ENCODE measurements around the gene SLC26A1.
A peak's percentile ranks its signal among the peaks of the same experiment; 100 is the strongest.

SLC26A1 gene

DNA sequence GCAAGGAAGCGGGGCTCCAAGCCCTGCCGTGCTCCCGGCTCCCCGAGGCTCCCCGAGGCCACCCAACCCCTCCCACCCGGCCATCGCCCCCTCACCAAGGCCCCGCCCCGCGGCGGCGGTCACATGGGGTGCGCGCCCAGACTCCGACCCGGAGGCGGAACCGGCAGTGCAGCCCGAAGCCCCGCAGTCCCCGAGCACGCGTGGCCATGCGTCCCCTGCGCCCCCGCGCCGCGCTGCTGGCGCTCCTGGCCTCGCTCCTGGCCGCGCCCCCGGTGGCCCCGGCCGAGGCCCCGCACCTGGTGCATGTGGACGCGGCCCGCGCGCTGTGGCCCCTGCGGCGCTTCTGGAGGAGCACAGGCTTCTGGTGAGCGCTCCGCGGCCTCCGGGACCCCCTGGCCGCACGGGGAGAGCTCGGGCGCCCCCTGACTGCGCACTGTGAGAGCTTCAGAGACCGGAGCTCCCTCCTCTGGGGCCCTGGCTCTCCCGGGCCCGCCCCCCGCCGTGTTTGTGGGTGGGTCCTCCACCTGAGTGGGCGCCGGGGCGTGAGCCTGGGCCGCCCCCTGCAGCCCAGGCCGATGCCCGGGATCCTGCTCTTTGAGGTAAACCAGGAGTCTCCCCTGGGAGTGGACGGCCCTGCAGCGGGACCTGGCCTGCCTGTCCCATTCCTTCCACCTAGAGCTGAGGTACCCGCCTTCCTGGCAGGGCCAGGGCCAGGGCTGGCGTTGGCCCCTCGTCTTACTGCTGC lies 6.2 kb downstream of the SLC26A1 start, which contains the start of gene IDUA:
Gene IDUA, plus strand, starts transcription at position 166 of the 745 bp plus-strand sequence. Its CDS starts 41 bp downstream, at position 207.
- TF ChIP-seq, protein P1, sequence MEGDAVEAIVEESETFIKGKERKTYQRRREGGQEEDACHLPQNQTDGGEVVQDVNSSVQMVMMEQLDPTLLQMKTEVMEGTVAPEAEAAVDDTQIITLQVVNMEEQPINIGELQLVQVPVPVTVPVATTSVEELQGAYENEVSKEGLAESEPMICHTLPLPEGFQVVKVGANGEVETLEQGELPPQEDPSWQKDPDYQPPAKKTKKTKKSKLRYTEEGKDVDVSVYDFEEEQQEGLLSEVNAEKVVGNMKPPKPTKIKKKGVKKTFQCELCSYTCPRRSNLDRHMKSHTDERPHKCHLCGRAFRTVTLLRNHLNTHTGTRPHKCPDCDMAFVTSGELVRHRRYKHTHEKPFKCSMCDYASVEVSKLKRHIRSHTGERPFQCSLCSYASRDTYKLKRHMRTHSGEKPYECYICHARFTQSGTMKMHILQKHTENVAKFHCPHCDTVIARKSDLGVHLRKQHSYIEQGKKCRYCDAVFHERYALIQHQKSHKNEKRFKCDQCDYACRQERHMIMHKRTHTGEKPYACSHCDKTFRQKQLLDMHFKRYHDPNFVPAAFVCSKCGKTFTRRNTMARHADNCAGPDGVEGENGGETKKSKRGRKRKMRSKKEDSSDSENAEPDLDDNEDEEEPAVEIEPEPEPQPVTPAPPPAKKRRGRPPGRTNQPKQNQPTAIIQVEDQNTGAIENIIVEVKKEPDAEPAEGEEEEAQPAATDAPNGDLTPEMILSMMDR (conservative IDR thresholded peaks at IDR 0.05; ENCODE audit: low read depth, low read length), result peak; percentile 60

DNA sequence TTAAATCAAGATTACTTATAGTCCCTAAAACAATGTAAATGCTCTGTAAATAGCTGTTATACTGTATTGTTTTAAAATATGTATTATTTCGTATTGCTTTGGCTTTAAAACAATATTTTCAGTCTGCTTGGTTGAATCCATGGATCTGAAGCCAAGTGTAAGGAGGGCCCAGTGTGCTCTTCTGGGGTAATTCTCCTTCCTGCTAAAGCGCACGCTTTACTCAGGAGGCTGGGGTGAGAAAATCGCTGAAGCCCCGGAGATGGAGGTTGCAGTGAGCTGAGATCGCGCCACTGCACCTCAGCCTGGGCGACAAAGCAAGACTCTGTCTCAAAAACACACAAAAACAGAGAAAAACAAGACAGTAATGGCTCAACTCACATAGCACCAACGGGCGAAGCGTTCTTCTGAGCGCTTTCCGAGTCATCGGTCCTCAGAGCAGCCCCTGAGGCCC lies 6.8 kb downstream of the SLC26A1 start:
- peak overlapping the region; percentile 70 for H3K4me3 ChIP-seq (ENCODE audit: low read depth, low read length)
- DNase-seq (ENCODE audit: low read depth), result no peak
- TF ChIP-seq, protein P1 (conservative IDR thresholded peaks at IDR 0.05; ENCODE audit: low read depth, low read length), result no peak

More for the DNA sequence above, 6.2 kb downstream of the SLC26A1 start, which contains the start of gene IDUA:
- DNase-seq (ENCODE audit: low read depth), result peak; percentile 67
- H3K4me3 ChIP-seq (ENCODE audit: low read depth, low read length), result peak within 1 kb of the TSS; percentile 70

DNA sequence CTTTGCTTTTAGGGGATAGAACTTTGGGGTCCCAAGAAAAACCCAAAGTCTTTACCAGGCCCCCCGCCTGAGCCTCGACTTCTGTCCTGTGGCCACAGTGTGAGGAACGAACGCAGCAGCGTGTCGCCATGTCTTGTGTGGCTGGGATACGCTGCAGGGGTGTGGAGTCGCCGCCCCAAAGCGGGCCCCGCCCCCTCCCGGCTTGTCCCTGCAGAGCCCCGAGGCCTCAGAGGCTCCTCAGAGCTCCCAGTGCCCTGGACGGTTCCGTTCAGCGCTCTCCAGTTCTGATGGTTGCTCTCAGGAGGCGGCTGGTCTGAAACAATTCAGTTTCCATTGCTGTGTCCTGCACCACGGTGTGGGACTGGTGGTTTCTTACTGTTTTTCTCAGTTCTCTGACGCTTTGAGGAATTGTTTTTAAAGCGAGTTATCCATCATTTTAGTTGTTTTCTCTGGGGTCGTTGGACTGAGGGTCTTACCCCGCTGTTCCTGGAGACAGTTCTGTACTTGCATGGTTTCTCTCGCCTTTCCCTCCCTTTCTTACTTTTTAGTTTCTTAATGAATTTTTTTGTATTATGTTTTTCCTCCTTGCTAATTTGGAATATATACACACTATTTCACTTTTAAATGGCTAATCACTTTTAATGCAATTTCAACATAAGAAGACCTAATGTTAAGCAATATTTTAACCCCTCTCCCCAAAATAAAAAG lies 7.9 kb downstream of the SLC26A1 start:
- DNase-seq (ENCODE audit: low read depth), result peak; percentile 29

DNA sequence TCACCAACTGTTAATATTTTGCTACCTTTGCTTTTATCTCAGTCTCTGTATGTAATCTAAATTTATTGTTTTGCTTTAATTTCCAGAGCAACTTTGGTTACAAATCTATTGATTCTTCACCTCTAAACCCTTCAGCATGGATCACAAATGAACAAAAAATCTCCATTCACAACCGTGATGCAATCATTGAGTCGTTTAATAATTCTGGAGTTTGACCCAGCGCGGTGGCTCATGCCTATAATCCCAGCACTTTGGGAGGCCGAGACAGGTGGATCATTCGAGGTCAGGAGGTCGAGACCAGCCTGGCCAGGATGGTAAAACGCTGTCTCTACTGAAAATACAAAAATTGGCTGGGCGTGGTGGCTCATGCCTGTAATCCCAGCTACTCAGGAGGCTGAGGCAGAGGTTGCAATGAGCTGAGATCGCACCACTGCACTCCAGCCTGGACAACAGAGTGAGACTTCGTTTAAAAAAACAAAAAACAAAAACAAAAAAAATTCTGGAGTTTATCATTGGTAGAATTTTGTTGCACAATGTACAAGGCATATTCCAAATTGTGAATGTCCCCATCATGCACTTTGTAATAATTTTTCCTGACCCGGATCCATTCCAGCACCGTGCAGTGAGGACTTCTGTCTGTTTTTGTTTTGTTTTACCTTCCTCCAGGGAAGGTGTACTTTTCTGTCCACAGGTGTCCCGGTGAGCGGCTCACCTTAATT lies 8.7 kb downstream of the SLC26A1 start:
- no peak for DNase-seq (ENCODE audit: low read depth)
- TF ChIP-seq, protein P1 (conservative IDR thresholded peaks at IDR 0.05; ENCODE audit: low read depth, low read length), result no peak
- H3K4me3 ChIP-seq (ENCODE audit: low read depth, low read length), result no peak overlapping the region

More for the DNA sequence above, 7.9 kb downstream of the SLC26A1 start:
- TF ChIP-seq, protein P1 (conservative IDR thresholded peaks at IDR 0.05; ENCODE audit: low read depth, low read length), result peak; percentile 6
- H3K4me3 ChIP-seq (ENCODE audit: low read depth, low read length), result peak overlapping the region; percentile 30

DNA sequence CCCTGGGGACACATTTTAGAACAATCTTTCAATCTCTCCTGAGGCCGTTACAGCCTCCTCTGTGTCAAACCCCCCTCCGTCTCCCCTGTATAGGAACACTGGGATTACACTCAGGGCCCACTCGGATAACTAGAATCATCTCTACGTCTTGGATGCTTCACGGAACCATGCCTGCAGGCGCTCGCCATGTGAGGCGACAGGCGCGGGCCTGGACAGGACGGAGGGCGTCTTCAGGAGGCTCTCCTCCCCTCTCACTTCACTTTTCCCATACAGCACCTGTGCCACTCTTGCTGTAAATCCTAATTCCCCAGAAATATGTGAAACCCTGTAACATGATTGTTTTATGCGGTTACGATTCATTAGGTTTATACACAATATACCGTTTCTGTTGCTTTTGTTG lies 10.4 kb downstream of the SLC26A1 start:
- H3K4me3 ChIP-seq (ENCODE audit: low read depth, low read length), result no peak overlapping the region
- TF ChIP-seq, protein P1 (conservative IDR thresholded peaks at IDR 0.05; ENCODE audit: low read depth, low read length), result no peak
- no peak for DNase-seq (ENCODE audit: low read depth)

DNA sequence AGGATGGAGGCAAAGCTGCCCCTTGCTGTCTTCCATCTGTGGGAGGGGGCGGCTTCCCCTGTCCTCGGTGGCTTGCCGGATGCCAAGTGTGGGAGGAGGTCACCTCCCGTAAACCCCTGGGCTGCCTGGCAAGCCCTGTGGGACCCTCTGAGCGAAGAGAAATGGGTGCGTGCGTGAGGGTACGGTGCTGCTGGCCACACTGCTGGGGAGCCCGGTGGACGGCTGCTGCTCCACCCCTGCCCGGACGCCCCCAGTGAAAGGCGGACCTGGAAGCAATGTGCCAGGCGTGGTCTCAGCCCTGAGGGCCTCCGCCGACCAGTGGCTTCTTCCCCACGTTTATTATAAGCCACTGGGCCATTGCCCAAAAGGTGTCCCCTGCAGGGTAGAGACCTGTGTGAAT lies 10.9 kb downstream of the SLC26A1 start:
- TF ChIP-seq, protein P1 (conservative IDR thresholded peaks at IDR 0.05; ENCODE audit: low read depth, low read length), result no peak
- no peak overlapping the region for H3K4me3 ChIP-seq (ENCODE audit: low read depth, low read length)
- no peak for DNase-seq (ENCODE audit: low read depth)
